ENCODE data around the gene CC2D2B. TPM values are rescaled to one million over a fixed set of nuclear protein-coding genes. Genes with fewer than 3 reads are reported as not detected.
A peak's percentile ranks its signal among the peaks of the same experiment; 100 is the strongest.
"Not testable (repeated sequence)": the region's sequence is repeated elsewhere in the genome, so short reads cannot be mapped to it uniquely, and the experiment has no call there.

Gene CC2D2B
- total and polyA plus RNA-seq, 4 donors = 0.13 to 12.2 (median 7.2) TPM

DNA sequence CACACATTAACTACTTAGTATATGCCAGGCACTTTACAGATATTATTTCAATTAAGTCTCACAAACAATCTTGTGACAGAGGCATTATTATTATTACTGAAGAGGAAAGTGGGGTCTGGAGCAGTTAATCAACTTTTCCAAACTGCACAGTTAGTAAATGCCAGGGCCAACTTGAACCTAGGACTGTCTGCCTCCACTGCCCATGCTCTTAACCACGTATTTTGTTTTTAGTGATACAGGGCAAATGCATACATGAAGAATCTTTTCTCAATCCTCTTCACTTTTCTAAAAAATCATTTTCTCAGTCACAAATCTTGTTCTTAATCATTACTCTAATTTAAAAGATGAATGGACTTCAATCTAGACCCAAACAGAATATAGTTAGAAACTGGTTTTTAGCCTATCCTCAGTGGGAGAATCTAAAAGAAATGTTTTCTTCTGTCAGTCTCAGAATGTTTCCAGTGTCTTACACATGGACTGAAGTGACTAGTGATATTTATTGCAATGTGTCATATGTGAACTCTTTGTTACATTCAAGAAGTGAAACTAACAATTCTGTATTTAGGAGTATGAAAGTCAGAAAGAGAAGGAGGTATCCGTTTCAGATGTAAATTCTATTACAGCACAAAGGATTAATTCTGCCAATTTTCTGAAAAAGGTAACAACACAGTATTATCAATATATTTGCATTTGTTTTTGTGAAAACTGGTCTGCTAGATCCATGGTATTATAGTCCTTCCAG, 80.1 kb downstream of the CC2D2B start:
- intact Hi-C loops (cut with DNase I) = no loop called here
- ATAC-seq (ENCODE audit: low FRiP score) = no peak
- 52 to 56% methylated on average over 2 of the region's 2 CpGs for WGBS, 2 donors
- H3K4me1 ChIP-seq (ENCODE audit: control insufficient read depth in 1 of 2, insufficient read depth in 2 of 2, low read length in 2 of 2) = no peaks in the 10 kb centered on the region
- H3K9me3 ChIP-seq (ENCODE audit: control insufficient read depth, low read length) = no peaks in the 10 kb centered on the region
- no peak for DNase-seq
- no peaks in the 10 kb centered on the region for H3K27me3 ChIP-seq (ENCODE audit: control insufficient read depth in 1 of 2, insufficient read depth in 2 of 2, low read length in 1 of 2)
- no peaks in the 10 kb centered on the region for H3K36me3 ChIP-seq (ENCODE audit: control insufficient read depth in 1 of 2, insufficient read depth in 2 of 2, low read length in 1 of 2)
- H3K4me3 ChIP-seq (ENCODE audit: low read length in 2 of 2) = no peak overlapping the region
- no peak overlapping the region for H3K27ac ChIP-seq (ENCODE audit: low read depth in 1 of 2, low read length in 2 of 2)

DNA sequence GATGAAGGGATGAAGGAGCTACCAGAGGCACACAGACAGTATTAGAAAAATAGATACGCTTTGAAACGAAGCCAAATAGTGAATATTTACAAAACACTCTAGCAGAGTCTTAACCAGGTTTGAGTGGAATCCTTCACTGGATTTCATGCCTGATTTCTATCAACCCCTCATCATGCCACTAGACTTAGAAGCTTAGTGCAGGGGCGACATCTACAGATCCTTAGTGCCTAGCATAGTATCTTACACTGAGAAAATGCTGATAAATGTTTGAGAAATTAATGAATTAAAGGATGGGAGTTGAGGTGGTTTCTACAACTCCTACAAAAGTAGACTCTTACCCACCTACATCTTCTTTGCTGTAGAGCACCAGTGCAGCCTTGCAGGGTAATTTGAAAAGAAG, 80.9 kb downstream of the CC2D2B start:
- Histone ChIP-seq H3K4me1 (ENCODE audit: control insufficient read depth in 1 of 2, insufficient read depth in 2 of 2, low read length in 2 of 2) (no peaks in the 10 kb centered on the region), H3K27ac (ENCODE audit: low read depth in 1 of 2, low read length in 2 of 2) (no peak overlapping the region), H3K9me3 (ENCODE audit: control insufficient read depth, low read length) (no peaks in the 10 kb centered on the region), H3K27me3 (ENCODE audit: control insufficient read depth in 1 of 2, insufficient read depth in 2 of 2, low read length in 1 of 2) (no peaks in the 10 kb centered on the region), H3K4me3 (ENCODE audit: low read length in 2 of 2) (no peak overlapping the region), H3K36me3 (ENCODE audit: control insufficient read depth in 1 of 2, insufficient read depth in 2 of 2, low read length in 1 of 2) (no peaks in the 10 kb centered on the region)
- WGBS, 2 donors = 90 to 91% methylated on average over 3 of the region's 3 CpGs
- no peak for ATAC-seq (ENCODE audit: low FRiP score)
- intact Hi-C loops (cut with DNase I) = no loop called here
- no peak for DNase-seq

DNA sequence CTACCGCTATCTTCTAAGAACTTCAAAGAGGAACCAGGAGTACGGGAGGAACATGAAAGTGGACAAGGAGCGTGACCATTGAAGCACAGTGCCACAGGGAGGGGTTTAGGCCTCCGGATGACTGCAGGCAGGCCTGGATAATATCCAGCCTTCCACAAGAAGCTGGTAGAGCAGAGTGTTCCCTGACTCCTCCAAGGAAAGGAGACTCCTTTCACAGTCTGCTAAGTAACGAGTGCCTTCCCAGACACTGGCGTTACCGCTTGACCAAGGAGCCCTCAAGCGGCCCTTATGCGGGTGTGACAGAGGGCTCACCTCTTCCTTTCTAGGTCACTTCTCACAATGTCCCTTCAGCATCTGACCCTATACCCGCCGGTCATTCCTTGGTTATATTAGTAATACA, 86.6 kb downstream of the CC2D2B start:
- 89 to 92% methylated on average over 11 of the region's 11 CpGs for WGBS, 2 donors
- intact Hi-C loops (cut with DNase I); ATAC-seq (ENCODE audit: low FRiP score); H3K9me3 ChIP-seq (ENCODE audit: control insufficient read depth, low read length); H3K27ac ChIP-seq (ENCODE audit: low read depth in 1 of 2, low read length in 2 of 2); H3K36me3 ChIP-seq (ENCODE audit: control insufficient read depth in 1 of 2, insufficient read depth in 2 of 2, low read length in 1 of 2); H3K4me1 ChIP-seq (ENCODE audit: control insufficient read depth in 1 of 2, insufficient read depth in 2 of 2, low read length in 2 of 2); H3K4me3 ChIP-seq (ENCODE audit: low read length in 2 of 2); H3K27me3 ChIP-seq (ENCODE audit: control insufficient read depth in 1 of 2, insufficient read depth in 2 of 2, low read length in 1 of 2); DNase-seq: not testable (repeated sequence)

DNA sequence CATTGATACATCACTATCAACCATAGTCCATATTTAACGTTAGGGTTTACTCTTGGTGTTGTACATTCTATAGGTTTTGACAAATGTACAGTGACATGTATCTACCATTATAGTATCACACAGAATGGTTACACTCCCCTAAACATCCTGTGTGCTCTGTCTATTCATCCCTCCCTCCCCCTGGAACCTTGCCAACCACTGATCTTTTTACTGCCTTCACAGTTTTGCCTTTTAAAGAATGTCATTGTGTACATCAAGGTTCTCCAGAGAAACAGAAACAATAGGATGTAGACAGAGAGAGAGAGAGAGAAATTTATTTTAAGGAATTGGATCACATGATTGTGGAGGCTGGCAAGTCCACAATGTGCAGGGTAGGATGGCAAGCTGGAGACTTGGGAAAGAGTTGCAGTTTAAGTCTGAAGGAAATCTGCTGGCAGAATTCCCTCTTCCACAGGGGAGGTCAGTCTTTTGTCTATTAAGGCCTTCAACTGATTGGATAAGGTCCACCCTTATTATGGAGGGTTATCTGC, 90.5 kb downstream of the CC2D2B start:
- H3K27me3 ChIP-seq (ENCODE audit: control insufficient read depth in 1 of 2, insufficient read depth in 2 of 2, low read length in 1 of 2) = no peaks in the 10 kb centered on the region
- H3K4me1 ChIP-seq (ENCODE audit: control insufficient read depth in 1 of 2, insufficient read depth in 2 of 2, low read length in 2 of 2) = no peaks in the 10 kb centered on the region
- intact Hi-C loops (cut with DNase I) = no loop called here
- H3K27ac ChIP-seq (ENCODE audit: low read depth in 1 of 2, low read length in 2 of 2) = no peak overlapping the region
- no peak for ATAC-seq (ENCODE audit: low FRiP score)
- H3K36me3 ChIP-seq (ENCODE audit: control insufficient read depth in 1 of 2, insufficient read depth in 2 of 2, low read length in 1 of 2) = no peaks in the 10 kb centered on the region
- no peak overlapping the region for H3K4me3 ChIP-seq (ENCODE audit: low read length in 2 of 2)
- H3K9me3 ChIP-seq (ENCODE audit: control insufficient read depth, low read length) = no peaks in the 10 kb centered on the region
- no peak for DNase-seq
- 81 to 88% methylated on average over 1 of the region's 1 CpG for WGBS, 2 donors

DNA sequence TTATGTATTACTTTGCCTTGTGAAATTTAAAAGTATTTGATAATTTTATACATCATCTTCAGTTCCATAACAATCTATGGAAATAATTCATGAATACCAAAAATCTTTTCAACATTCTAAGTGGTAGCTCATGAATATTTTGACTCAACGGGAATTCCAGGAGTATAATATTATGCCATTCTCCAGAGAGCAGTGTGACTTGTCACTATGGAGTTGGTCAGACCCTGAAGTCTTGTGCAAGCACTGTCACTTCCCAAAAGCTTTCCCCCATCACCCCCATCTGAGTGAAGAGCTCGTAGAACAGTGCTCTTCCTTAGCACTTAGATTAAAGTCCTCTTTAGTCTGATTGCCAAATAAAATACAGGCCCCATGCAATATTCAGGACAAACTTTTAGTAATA, 106.2 kb downstream of the CC2D2B start:
- H3K27ac ChIP-seq (ENCODE audit: low read depth in 1 of 2, low read length in 2 of 2) = no peak overlapping the region
- no peak overlapping the region for H3K4me3 ChIP-seq (ENCODE audit: low read length in 2 of 2)
- no peaks in the 10 kb centered on the region for H3K9me3 ChIP-seq (ENCODE audit: control insufficient read depth, low read length)
- intact Hi-C loops (cut with DNase I) = loop anchor here in 1 of 2 donors (10.0 kb wide), 1 partner anchor 281 kb away; no protein-coding TSS in a partner anchor
- 76 to 86% methylated on average over 2 of the region's 2 CpGs for WGBS, 2 donors
- peaks cover 0 to 4% of the 10 kb centered on the region in 2 donors for H3K36me3 ChIP-seq (ENCODE audit: control insufficient read depth in 1 of 2, insufficient read depth in 2 of 2, low read length in 1 of 2)
- no peaks in the 10 kb centered on the region for H3K27me3 ChIP-seq (ENCODE audit: control insufficient read depth in 1 of 2, insufficient read depth in 2 of 2, low read length in 1 of 2)
- no peaks in the 10 kb centered on the region for H3K4me1 ChIP-seq (ENCODE audit: control insufficient read depth in 1 of 2, insufficient read depth in 2 of 2, low read length in 2 of 2)
- ATAC-seq (ENCODE audit: low FRiP score) (no peak), DNase-seq (no peak)

DNA sequence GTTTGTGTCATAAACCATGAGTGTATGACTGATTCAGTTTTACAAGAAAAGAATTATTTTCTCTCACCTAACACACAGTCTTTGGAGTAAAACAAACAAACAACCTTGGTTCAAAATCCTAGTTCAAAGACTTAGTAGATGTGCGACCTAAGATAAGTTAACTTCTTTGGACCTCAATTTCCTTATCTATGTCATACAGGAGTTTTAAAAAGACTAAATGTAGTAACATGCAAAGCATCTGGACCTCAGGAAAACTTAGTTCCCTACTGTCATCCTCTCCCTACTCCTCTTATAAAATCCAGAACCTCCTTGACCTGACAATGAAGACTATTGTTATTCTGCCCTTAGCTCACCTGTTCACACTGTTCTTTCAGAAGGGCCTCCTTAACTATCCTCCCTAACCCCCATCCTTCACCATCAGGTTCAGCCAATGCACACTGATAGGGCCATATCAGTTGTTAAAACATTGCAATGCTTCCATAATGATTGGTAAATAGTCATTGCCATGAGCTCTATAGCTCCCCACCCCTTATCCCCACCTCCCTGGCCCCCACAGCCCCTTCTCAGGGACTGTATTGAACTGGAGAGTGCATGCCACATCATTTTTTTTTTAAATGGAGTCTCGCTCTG, 106.8 kb downstream of the CC2D2B start:
- DNase-seq (no peak), ATAC-seq (ENCODE audit: low FRiP score) (no peak)
- Histone ChIP-seq H3K27me3 (ENCODE audit: control insufficient read depth in 1 of 2, insufficient read depth in 2 of 2, low read length in 1 of 2) (no peaks in the 10 kb centered on the region), H3K9me3 (ENCODE audit: control insufficient read depth, low read length) (no peaks in the 10 kb centered on the region), H3K4me1 (ENCODE audit: control insufficient read depth in 1 of 2, insufficient read depth in 2 of 2, low read length in 2 of 2) (no peaks in the 10 kb centered on the region), H3K27ac (ENCODE audit: low read depth in 1 of 2, low read length in 2 of 2) (no peak overlapping the region), H3K36me3 (ENCODE audit: control insufficient read depth in 1 of 2, insufficient read depth in 2 of 2, low read length in 1 of 2) (peaks cover 0 to 4% of the 10 kb centered on the region in 2 donors), H3K4me3 (ENCODE audit: low read length in 2 of 2) (no peak overlapping the region)
- intact Hi-C loops (cut with DNase I) = loop anchor here (5.0 to 10.0 kb wide), 2 partner anchors 278 to 280 kb away; no protein-coding TSS in a partner anchor
- 92 to 94% methylated on average over 2 of the region's 2 CpGs for WGBS, 2 donors

DNA sequence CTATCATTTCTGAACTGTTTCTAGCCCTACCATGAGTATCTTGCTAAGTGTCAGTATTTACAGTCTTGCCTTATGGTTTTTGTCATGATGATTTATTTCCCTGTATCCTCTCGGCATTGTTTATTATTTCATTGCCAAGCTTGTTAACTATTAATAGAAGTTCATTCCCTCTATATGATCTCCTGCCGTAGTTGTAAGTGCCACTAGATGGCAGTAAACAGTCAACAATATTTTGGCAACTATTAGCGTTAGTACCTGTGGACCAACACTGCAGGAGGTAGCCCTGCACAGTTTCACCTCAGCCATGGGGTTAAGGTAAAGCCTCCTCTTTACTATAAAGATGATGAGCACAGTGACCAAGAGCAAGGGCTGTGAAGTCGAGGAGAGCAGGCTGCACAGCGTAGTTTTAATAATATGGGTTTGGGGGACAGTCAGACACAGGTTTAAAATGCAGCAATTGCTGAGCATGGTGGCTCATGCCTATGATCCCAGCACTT, 109.5 kb downstream of the CC2D2B start:
- H3K4me1 ChIP-seq (ENCODE audit: control insufficient read depth in 1 of 2, insufficient read depth in 2 of 2, low read length in 2 of 2) = no peaks in the 10 kb centered on the region
- H3K27ac ChIP-seq (ENCODE audit: low read depth in 1 of 2, low read length in 2 of 2) = no peak overlapping the region
- no peaks in the 10 kb centered on the region for H3K9me3 ChIP-seq (ENCODE audit: control insufficient read depth, low read length)
- 19% methylated on average over 5 of the region's 5 CpGs for WGBS, 2 donors
- no peaks in the 10 kb centered on the region for H3K27me3 ChIP-seq (ENCODE audit: control insufficient read depth in 1 of 2, insufficient read depth in 2 of 2, low read length in 1 of 2)
- intact Hi-C loops (cut with DNase I) = loop anchor here (5.0 to 10.0 kb wide), 2 partner anchors 275 to 278 kb away; no protein-coding TSS in a partner anchor
- ATAC-seq (ENCODE audit: low FRiP score) (peak; percentile 79), DNase-seq (no peak)
- no peak overlapping the region for H3K4me3 ChIP-seq (ENCODE audit: low read length in 2 of 2)
- H3K36me3 ChIP-seq (ENCODE audit: control insufficient read depth in 1 of 2, insufficient read depth in 2 of 2, low read length in 1 of 2) = no peaks in the 10 kb centered on the region

DNA sequence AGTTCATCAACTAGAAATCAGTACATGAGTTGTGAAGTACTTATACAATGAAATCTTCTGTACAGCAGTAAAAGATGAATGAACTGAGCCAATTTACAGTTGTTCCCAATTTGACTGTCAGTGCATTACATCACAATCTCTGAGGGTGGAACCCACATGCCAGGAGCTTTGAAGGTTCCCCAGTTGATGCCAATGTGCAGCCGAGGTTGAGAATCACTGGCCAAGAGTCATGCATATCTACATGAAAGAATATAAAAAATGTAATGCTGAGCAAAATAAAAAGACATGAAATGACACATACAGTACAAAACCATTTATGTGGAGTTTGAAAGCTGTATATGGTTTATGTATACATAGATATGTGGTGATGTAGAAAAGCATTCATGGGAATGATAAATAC, 113.6 kb downstream of the CC2D2B start:
- no peak overlapping the region for H3K27ac ChIP-seq (ENCODE audit: low read depth in 1 of 2, low read length in 2 of 2)
- WGBS, 2 donors = 67 to 71% methylated on average over 1 of the region's 1 CpG
- ATAC-seq (ENCODE audit: low FRiP score) = no peak
- H3K4me3 ChIP-seq (ENCODE audit: low read length in 2 of 2) = no peak overlapping the region
- no peaks in the 10 kb centered on the region for H3K36me3 ChIP-seq (ENCODE audit: control insufficient read depth in 1 of 2, insufficient read depth in 2 of 2, low read length in 1 of 2)
- no peaks in the 10 kb centered on the region for H3K4me1 ChIP-seq (ENCODE audit: control insufficient read depth in 1 of 2, insufficient read depth in 2 of 2, low read length in 2 of 2)
- H3K27me3 ChIP-seq (ENCODE audit: control insufficient read depth in 1 of 2, insufficient read depth in 2 of 2, low read length in 1 of 2) = no peaks in the 10 kb centered on the region
- no peaks in the 10 kb centered on the region for H3K9me3 ChIP-seq (ENCODE audit: control insufficient read depth, low read length)
- intact Hi-C loops (cut with DNase I) = no loop called here
- no peak for DNase-seq
